Endometrial microvascular endothelial cells (primary cell): ENCODE measurements around the gene TMX2. TPM values are rescaled to one million over a fixed set of nuclear protein-coding genes. Genes with fewer than 3 reads are reported as not detected.
"Not testable (repeated sequence)": the region's sequence is repeated elsewhere in the genome, so short reads cannot be mapped to it uniquely, and the experiment has no call there.

ENCODE experiments used
- in situ Hi-C: cut with HindIII; loops from 2 replicates; pipeline ENCODE4 v1.10.0; 2017; ENCODE audit warnings: low sequenced_read_pairs, low pct_unique_long_range_greater_than_20kb; ENCODE audit errors: inconsistent ontology term
- total RNA-seq: library from RNA; depleted of rRNA; stranded (reverse); fragments of >200 nt; gene quantifications from one replicate; pipeline ENCODE4 v1.2.3, GENCODE V29; 2015; ENCODE audit errors: inconsistent ontology term

The TMX2 gene
- 89.9 TPM for total RNA-seq

GRCh38 chr11:57712256-57713150 lies at the start of gene TMX2:
TSS of gene TMX2 (plus strand) at chr11:57712593. CDS start at chr11:57712619, 26 bp downstream.
- in situ Hi-C loops = no loop called here

- in situ Hi-C loops = no loop called here
These were observed 49.5 kb upstream of the TMX2 start for GRCh38 chr11:57662893-57663292.

- in situ Hi-C loops = no loop called here
These were observed 48.4 kb upstream of the TMX2 start for GRCh38 chr11:57663975-57664374.

GRCh38 chr11:57667117-57667735 lies 45.2 kb upstream of the TMX2 start:
- in situ Hi-C loops = loop anchor here (5.0 kb wide), 1 partner anchor 35 kb away; no protein-coding TSS in a partner anchor

- in situ Hi-C loops = loop anchor here (5.0 kb wide), 1 partner anchor 34 kb away; no protein-coding TSS in a partner anchor
These were observed 44.5 kb upstream of the TMX2 start, which contains the start of gene ZDHHC5 for GRCh38 chr11:57667736-57668433. TSS of gene ZDHHC5 (plus strand) at chr11:57668114. CDS start at chr11:57673091, 4,977 bp downstream.

GRCh38 chr11:57668434-57668782 lies 44.0 kb upstream of the TMX2 start:
- in situ Hi-C loops = loop anchor here (5.0 kb wide), 1 partner anchor 34 kb away; no protein-coding TSS in a partner anchor

GRCh38 chr11:57674251-57674650 lies 38.1 kb upstream of the TMX2 start:
- in situ Hi-C loops = no loop called here

GRCh38 chr11:57675176-57675941 lies 37.0 kb upstream of the TMX2 start:
- in situ Hi-C loops = no loop called here

- in situ Hi-C loops = no loop called here
These were observed 33.0 kb upstream of the TMX2 start for GRCh38 chr11:57679396-57679795.

- in situ Hi-C loops = no loop called here
These were observed 31.9 kb upstream of the TMX2 start for GRCh38 chr11:57680552-57680874.

- in situ Hi-C loops = no loop called here
These were observed 31.2 kb upstream of the TMX2 start for GRCh38 chr11:57681168-57681567.

- in situ Hi-C loops = loop anchor here (10.0 kb wide), 1 partner anchor 114 kb away; no protein-coding TSS in a partner anchor
These were observed 21.9 kb upstream of the TMX2 start for GRCh38 chr11:57690474-57690873.

- in situ Hi-C loops = loop anchor here (10.0 kb wide), 1 partner anchor 106 kb away; no protein-coding TSS in a partner anchor
These were observed 13.5 kb upstream of the TMX2 start for GRCh38 chr11:57698843-57699365.

- in situ Hi-C loops = loop anchor here (5.0 to 10.0 kb wide), 2 partner anchors 33 to 105 kb away; partner anchors contain the start of gene ZDHHC5
These were observed 12.6 kb upstream of the TMX2 start for GRCh38 chr11:57699813-57700212.

GRCh38 chr11:57700425-57700824 lies 12.0 kb upstream of the TMX2 start:
- in situ Hi-C loops = loop anchor here (5.0 kb wide), 1 partner anchor 33 kb away; the partner anchor contains the start of gene ZDHHC5

- in situ Hi-C loops = loop anchor here (5.0 kb wide), 1 partner anchor 36 kb away; the partner anchor contains the start of gene ZDHHC5
These were observed 9.1 kb upstream of the TMX2 start for GRCh38 chr11:57703341-57703740.

GRCh38 chr11:57704932-57705331 lies 7.5 kb upstream of the TMX2 start:
- in situ Hi-C loops = loop anchor here (5.0 kb wide), 1 partner anchor 38 kb away; the partner anchor contains the start of gene ZDHHC5

GRCh38 chr11:57705432-57705831 lies 7.0 kb upstream of the TMX2 start:
- in situ Hi-C loops = not testable (repeated sequence)
